GM12891 (cell line): Measurements from ENCODE around the gene CNOT4.

ENCODE experiments used
- DNase-seq: peaks from one replicate; pipeline ENCODE4 v3.0.0; 2011; ENCODE audit warnings: low spot score; ENCODE audit not compliant: insufficient read length
- FAIRE-seq: peaks from 2 replicates; lab custom pipeline; 2011; peaks lifted over from hg19 to GRCh38; lab: Jason Lieb, UNC
- PAX5 ChIP-seq: IDR thresholded peaks from 2 replicates; pipeline ENCODE4 v1.6.1; 2011; ENCODE audit warnings: low read length, moderate library complexity, mild to moderate bottlenecking; ENCODE audit not compliant: insufficient read depth, severe bottlenecking
- POLR2A ChIP-seq: IDR thresholded peaks from 2 replicates; pipeline ENCODE4 v1.6.1; 2011; ENCODE audit warnings: low read depth, low read length, control low read depth
- POLR2AphosphoS5 ChIP-seq: IDR thresholded peaks from 2 replicates; pipeline ENCODE4 v1.6.1; 2011; ENCODE audit warnings: low read depth, low read length, control low read depth
- POU2F2 ChIP-seq: IDR thresholded peaks from 2 replicates; pipeline ENCODE4 v1.6.1; 2011; ENCODE audit warnings: low read depth, mild to moderate bottlenecking, control low read depth, low read length, moderate library complexity
- SPI1 ChIP-seq: IDR thresholded peaks from 2 replicates; pipeline ENCODE4 v1.6.1; 2011; ENCODE audit warnings: low read depth, low read length, control low read depth
- TAF1 ChIP-seq: IDR thresholded peaks from 2 replicates; pipeline ENCODE4 v1.6.1; 2011; ENCODE audit warnings: low read depth, low read length, control low read depth

Gene CNOT4

GRCh38 chr7:135406918-135407317 lies 103.0 kb downstream of the CNOT4 start:
- TF ChIP-seq POLR2AphosphoS5 (no peak), POLR2A (no peak)
- FAIRE-seq (no peak), DNase-seq (no peak)

GRCh38 chr7:135405969-135406368 lies 103.9 kb downstream of the CNOT4 start:
- TF ChIP-seq PAX5: no peak
- TF ChIP-seq SPI1: no peak
- no peak for TF ChIP-seq POLR2AphosphoS5
- TF ChIP-seq POU2F2: no peak
- no peak for TF ChIP-seq TAF1
- TF ChIP-seq POLR2A: no peak
- FAIRE-seq: no peak
- no peak for DNase-seq

- FAIRE-seq (no peak), DNase-seq (no peak)
- no peak for TF ChIP-seq POLR2A
- TF ChIP-seq TAF1: no peak
- TF ChIP-seq PAX5: no peak
- no peak for TF ChIP-seq SPI1
- TF ChIP-seq POLR2AphosphoS5: no peak
- no peak for TF ChIP-seq POU2F2
Measured at GRCh38 chr7:135403302-135403701, 106.6 kb downstream of the CNOT4 start.

- TF ChIP-seq TAF1 (no peak), SPI1 (no peak), POLR2AphosphoS5 (no peak)
- FAIRE-seq: no peak
Measured at GRCh38 chr7:135397689-135398088, 112.2 kb downstream of the CNOT4 start.

GRCh38 chr7:135392701-135393100 lies 117.2 kb downstream of the CNOT4 start:
- no peak for DNase-seq
- peak; percentile 45 for FAIRE-seq
- no peak for TF ChIP-seq PAX5

More at GRCh38 chr7:135397689-135398088, 112.2 kb downstream of the CNOT4 start:
- DNase-seq: no peak

- no peak for DNase-seq
- no peak for FAIRE-seq
- TF ChIP-seq PAX5 (no peak), POLR2A (no peak), POLR2AphosphoS5 (no peak), SPI1 (no peak), POU2F2 (no peak), TAF1 (no peak)
Measured at GRCh38 chr7:135391514-135391913, 118.4 kb downstream of the CNOT4 start.

GRCh38 chr7:135390829-135391228 lies 119.1 kb downstream of the CNOT4 start:
- no peak for DNase-seq
- TF ChIP-seq POLR2A (no peak), SPI1 (no peak), POU2F2 (no peak), POLR2AphosphoS5 (no peak), TAF1 (no peak), PAX5 (no peak)
- no peak for FAIRE-seq

- no peak for DNase-seq
- no peak for FAIRE-seq
- TF ChIP-seq POLR2AphosphoS5 (no peak), POLR2A (no peak), SPI1 (no peak), POU2F2 (no peak), PAX5 (no peak), TAF1 (no peak)
Measured at GRCh38 chr7:135389971-135390370, 119.9 kb downstream of the CNOT4 start.

GRCh38 chr7:135388616-135389015 lies 121.3 kb downstream of the CNOT4 start:
- DNase-seq (no peak), FAIRE-seq (no peak)
- no peak for TF ChIP-seq POLR2A
- no peak for TF ChIP-seq SPI1
- TF ChIP-seq POU2F2: no peak
- no peak for TF ChIP-seq PAX5
- TF ChIP-seq TAF1: no peak
- no peak for TF ChIP-seq POLR2AphosphoS5

- FAIRE-seq (no peak), DNase-seq (no peak)
- TF ChIP-seq TAF1 (no peak), PAX5 (no peak), POLR2A (no peak), POU2F2 (no peak), SPI1 (no peak), POLR2AphosphoS5 (no peak)
Measured at GRCh38 chr7:135386776-135387175, 123.1 kb downstream of the CNOT4 start.
